Measurements from ENCODE around the gene GARIN5A.

Gene GARIN5A

DNA sequence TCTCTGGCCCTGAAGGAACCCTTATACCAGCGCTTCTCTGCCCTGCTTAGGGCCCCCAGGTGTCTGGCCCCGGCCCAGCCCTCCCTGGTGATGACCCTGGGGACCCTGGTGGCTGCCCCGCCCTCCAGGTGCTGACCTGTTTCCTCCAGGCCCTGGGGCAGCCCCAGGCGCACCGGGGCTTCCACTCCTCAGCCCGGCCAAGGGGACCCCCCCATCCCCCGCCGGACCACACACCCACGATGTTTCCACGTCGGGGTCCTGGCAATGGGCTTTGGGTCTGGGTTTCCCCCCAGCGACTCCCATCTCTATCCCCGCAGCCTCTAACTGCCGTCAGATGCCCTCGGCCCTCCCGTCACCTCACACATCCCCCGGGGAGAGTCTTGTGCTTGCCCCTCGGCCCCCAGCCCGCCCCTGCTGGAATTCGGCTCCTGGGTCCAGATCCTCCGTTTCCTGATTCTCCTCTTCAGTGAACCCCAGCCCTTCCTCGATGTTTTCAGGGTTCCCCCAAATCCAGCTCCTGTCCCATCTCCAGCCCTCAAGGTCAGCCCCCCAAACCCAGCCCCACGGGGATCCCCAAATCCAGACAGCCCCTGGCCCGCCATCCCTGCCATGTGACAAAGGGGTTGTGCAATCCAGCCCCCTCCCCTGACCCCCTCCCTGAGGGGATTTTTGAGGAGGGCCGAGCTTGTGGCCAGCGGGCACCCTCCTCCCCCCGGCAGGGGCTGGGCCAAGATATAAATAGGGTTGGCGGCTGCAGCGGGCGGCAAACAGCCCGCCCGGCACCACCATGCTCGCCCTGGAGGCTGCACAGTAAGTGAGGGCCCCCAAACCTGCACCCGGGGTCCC is 58.2 kb downstream of the GARIN5A start, which contains the start of gene SPIB:
TSS of gene SPIB (plus strand) at position 763 of the 846 bp plus-strand sequence. CDS start at position 788, 25 bp downstream.
- H3K27ac ChIP-seq = peak within 1 kb of the TSS in 9 of 11 experiments; percentile 23 to 82 (median 69); a peak in 18 of 22 replicates
- peak within 1 kb of the TSS; percentile 40 to 80 (median 68) for H3K4me3 ChIP-seq
- peak within 1 kb of the TSS; percentile 81 to 98 (median 96) for H3K4me2 ChIP-seq
- H4K20me1 ChIP-seq = peaks cover 0 to 20% (median 10%) of the 10 kb centered on the region in 11 experiments; a peak in 9 of 22 replicates
- H3K9ac ChIP-seq = peak within 1 kb of the TSS; percentile 31 to 86 (median 75); a peak in 21 of 22 replicates
- peaks cover 0 to 7% (median 0%) of the 10 kb centered on the region in 11 experiments; a peak in 1 of 22 replicates for H3K27me3 ChIP-seq
- H3K4me1 ChIP-seq = peaks cover 51 to 91% (median 76%) of the 10 kb centered on the region in 10 experiments
- peak in 4 of 11 experiments; percentile 13 to 48 (median 30); a peak in 2 of 22 replicates for TF ChIP-seq Cebpa-rat (IDR thresholded peaks at IDR 0.05)
- peaks cover 0 to 4% (median 0%) of the 10 kb centered on the region in 11 experiments; a peak in 1 of 22 replicates for H3K9me3 ChIP-seq (replicated peaks in 1 of 11)
- peaks cover 0 to 31% (median 23%) of the 10 kb centered on the region in 11 experiments; a peak in 19 of 22 replicates for H3K36me3 ChIP-seq

DNA sequence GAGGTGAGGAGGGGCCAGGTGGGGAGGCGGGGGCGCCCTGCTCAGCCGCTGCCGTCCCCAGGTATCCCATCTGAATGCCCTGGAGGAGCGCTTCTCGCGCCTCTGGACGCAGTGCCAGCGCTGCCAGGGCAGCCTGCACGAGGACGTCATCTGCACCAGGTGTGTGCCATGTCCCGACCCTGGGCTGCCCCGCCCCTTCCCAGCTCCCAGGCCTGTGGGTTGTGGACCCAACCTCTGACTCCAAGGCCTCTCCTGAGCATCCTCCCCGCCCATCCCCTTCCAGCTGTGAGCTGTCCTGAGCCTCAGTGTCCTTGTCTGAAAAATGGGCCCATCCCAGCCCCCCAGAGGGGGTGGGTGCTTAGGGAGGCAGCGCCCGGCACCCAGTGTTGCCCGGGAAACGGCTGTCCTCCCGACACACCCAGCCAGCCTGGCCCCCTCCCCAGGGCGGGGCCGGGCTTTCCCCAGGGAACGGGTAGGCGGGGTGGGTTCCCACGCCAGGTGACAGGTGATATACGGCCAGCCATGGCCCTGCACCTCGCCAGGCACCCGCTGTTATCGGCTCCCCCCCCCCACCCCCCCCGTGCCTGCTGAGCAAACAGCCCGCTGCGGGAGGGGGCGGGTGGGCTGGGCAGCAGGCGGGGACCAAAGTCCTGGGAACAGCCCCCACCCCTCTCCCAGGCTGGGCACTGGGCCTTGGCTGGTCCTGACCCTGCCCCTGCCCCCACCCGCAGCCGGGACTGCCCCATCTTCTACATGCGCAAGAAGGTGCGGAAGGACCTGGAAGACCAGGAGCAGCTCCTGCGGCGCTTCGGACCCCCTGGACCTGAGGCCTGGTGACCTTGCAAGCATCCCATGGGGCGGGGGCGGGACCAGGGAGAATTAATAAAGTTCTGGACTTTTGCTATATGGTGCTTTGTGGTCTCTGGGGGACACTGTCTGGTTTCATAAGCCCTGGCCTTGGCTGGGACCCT is 59.3 kb downstream of the GARIN5A start:
- Histone ChIP-seq H3K4me1 (peaks cover 51 to 90% (median 77%) of the 10 kb centered on the region in 10 experiments), H3K36me3 (peaks cover 3 to 31% (median 23%) of the 10 kb centered on the region in 11 experiments; a peak in 19 of 22 replicates), H3K9ac (peak overlapping the region in 8 of 11 experiments; percentile 71 to 86 (median 82); a peak in 16 of 22 replicates), H3K9me3 (replicated peaks in 1 of 11) (peaks cover 0 to 11% (median 2%) of the 10 kb centered on the region in 11 experiments; a peak in 10 of 22 replicates), H3K4me2 (peak overlapping the region; percentile 91 to 98 (median 96)), H3K27me3 (peaks cover 0 to 7% (median 0%) of the 10 kb centered on the region in 11 experiments; a peak in 1 of 22 replicates), H3K4me3 (peak overlapping the region in 6 of 10 experiments; percentile 62 to 80 (median 70); a peak in 8 of 20 replicates), H4K20me1 (peaks cover 0 to 14% (median 3%) of the 10 kb centered on the region in 11 experiments; a peak in 8 of 22 replicates), H3K27ac (peak overlapping the region in 8 of 11 experiments; percentile 72 to 97 (median 92); a peak in 17 of 22 replicates)
- no peak for TF ChIP-seq Cebpa-rat (IDR thresholded peaks at IDR 0.05)

All from BLaER1 treated with 17β-estradiol and CSF1 and Interleukin-3, amounts not matched to agents 10 nM and 100 nM (cell line).